ENCODE results near the gene XRCC6.
A peak's percentile ranks its signal among the peaks of the same experiment; 100 is the strongest.
"Not testable (repeated sequence)": the region's sequence is repeated elsewhere in the genome, so short reads cannot be mapped to it uniquely, and the experiment has no call there.

The XRCC6 gene

DNA sequence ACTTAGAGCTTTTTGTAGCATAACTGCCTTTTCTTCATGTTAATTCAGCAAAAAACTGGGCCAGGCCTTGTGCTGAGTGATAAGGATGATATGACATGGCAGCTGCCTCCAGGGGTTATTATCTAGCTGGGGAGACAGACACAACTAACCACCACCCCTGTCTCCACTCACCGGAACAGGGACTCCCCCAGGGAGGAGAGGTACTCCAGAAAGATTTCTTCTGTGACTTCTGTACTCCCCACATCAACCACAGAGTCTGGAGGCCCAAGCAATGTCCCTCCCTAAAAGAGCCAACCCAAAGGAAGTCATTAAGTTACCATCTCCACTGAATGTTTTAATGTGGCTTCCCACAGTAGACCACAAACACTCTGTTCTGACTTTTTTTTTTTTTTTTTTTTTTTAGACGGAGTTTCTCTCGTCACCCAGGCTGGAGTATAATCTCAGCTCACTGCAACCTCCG is 17.2 kb upstream of the XRCC6 start:
- Histone ChIP-seq H3K4me3 (ENCODE audit: low read length) (no peak overlapping the region), H3K4me1 (ENCODE audit: control insufficient read depth, insufficient read depth, low read length) (no peaks in the 10 kb centered on the region), H3K36me3 (ENCODE audit: control insufficient read depth, insufficient read depth, low read length) (peaks cover 7% of the 10 kb centered on the region), H3K9ac (ENCODE audit: low read length) (no peak overlapping the region), H3K9me3 (ENCODE audit: control insufficient read depth, low read length) (no peaks in the 10 kb centered on the region), H3K27me3 (ENCODE audit: control insufficient read depth, insufficient read depth, low read length) (no peaks in the 10 kb centered on the region)

DNA sequence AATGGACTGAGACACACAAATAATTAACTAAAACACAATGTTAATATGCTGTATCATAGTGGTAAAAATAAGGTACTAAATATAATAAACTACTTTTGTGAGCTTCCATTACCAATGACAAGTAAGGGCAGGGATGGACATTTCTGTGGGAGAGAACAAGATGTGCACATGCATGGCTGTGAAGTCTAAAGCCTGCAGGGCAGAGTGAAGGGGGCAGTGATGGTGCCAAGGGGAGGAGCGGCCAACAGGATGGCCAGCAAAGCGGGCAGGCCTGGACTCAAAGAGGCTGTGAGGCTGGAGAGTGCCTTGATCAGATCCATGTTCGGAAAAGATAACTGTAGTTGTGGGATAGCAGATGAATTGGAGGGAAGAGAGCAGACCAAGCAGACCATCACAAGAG is 12.7 kb upstream of the XRCC6 start:
- Histone ChIP-seq H3K4me3 (ENCODE audit: low read length) (no peak overlapping the region), H3K4me1 (ENCODE audit: control insufficient read depth, insufficient read depth, low read length) (no peaks in the 10 kb centered on the region), H3K36me3 (ENCODE audit: control insufficient read depth, insufficient read depth, low read length) (no peaks in the 10 kb centered on the region), H3K27me3 (ENCODE audit: control insufficient read depth, insufficient read depth, low read length) (no peaks in the 10 kb centered on the region), H3K9me3 (ENCODE audit: control insufficient read depth, low read length) (no peaks in the 10 kb centered on the region), H3K9ac (ENCODE audit: low read length) (no peak overlapping the region)

DNA sequence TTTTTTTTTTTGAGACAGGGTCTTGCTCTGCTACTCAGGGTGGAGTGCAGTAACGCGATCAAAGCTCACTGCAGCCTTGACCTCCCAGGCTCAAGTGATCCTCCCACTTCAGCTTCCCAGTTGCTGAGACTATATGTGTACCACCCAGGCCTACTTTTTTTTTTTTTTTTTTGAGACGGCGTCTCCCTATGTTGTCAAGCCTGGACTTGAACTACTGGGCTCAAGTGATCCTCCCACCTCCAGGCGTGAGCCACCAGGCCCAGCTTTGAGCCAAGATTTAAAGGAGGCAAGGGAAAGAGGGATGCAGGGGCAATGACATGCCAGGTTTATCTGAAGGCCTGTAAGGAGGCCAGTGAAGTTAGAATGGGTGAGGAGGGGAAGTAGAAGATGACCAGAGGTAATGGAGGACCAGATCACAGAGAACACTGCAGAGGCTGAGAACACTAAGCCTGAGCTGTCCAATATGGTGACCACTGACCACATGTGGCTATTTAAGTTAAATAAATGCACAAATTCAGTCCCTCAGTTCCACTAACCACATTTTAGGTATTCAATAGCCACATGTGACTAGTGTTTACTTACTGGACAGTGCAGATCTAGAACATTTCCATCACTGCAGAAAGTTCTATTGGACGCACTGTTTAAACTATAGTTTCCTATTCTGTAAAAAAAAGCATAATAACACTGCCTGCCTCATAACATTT is 8.3 kb upstream of the XRCC6 start:
- no peak overlapping the region for H3K9ac ChIP-seq (ENCODE audit: low read length)
- H3K36me3 ChIP-seq (ENCODE audit: control insufficient read depth, insufficient read depth, low read length): no peaks in the 10 kb centered on the region
- H3K9me3 ChIP-seq (ENCODE audit: control insufficient read depth, low read length): no peaks in the 10 kb centered on the region
- no peaks in the 10 kb centered on the region for H3K4me1 ChIP-seq (ENCODE audit: control insufficient read depth, insufficient read depth, low read length)
- H3K4me3 ChIP-seq (ENCODE audit: low read length): no peak overlapping the region
- no peaks in the 10 kb centered on the region for H3K27me3 ChIP-seq (ENCODE audit: control insufficient read depth, insufficient read depth, low read length)

DNA sequence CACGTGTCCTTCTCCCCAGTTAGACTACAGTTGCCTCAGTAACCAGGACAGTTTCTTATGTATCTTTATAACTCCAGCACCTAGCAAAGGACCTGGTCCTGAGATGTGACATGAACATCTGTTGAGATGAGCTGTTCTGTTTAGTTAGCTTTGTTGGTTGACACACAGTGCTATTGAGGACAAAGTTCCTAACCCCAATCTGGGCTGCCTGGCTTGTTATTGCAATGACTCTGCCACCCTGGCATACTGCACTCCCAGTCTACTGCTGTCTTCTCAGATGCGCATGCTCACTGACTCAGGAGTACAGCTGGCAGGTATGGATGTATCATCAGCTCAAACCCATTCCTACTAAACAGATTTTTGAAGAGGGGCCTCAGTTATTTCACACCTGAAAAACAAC is 7.6 kb upstream of the XRCC6 start:
- Histone ChIP-seq H3K4me1 (ENCODE audit: control insufficient read depth, insufficient read depth, low read length) (peaks cover 3% of the 10 kb centered on the region), H3K4me3 (ENCODE audit: low read length) (no peak overlapping the region), H3K27me3 (ENCODE audit: control insufficient read depth, insufficient read depth, low read length) (no peaks in the 10 kb centered on the region), H3K9ac (ENCODE audit: low read length) (no peak overlapping the region), H3K36me3 (ENCODE audit: control insufficient read depth, insufficient read depth, low read length) (no peaks in the 10 kb centered on the region), H3K9me3 (ENCODE audit: control insufficient read depth, low read length) (no peaks in the 10 kb centered on the region)

DNA sequence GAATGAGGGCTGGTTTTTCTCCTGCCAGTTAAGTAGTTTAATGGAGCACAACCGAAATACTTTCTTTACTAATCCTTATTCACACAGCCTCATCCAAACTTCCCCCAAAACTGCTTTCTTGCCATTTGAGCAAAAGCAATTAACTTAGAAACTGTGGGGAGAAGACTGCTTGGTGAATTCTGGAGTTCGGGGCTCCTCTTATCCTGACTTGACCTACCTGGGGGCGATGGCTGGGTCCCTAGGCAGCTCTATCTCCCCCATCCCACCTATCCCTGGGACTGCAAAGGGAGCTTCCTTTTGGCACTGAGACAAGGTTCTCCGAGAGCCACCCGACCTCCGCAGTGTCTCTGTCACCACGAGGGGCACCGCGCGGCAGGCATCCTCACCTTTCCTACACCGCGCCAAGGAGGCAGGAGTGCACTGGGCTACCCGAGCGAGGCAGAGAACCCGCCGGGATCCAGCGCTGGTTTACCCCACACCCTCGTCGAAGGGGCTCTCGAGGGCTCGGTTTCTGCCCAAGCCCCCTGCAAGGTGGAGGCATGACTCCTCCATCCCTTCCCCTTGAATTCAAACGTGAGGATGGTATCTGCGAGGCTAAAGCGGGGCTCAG is 1.0 kb upstream of the XRCC6 start:
- H3K4me1 ChIP-seq (ENCODE audit: control insufficient read depth, insufficient read depth, low read length): peaks cover 26% of the 10 kb centered on the region
- no peaks in the 10 kb centered on the region for H3K36me3 ChIP-seq (ENCODE audit: control insufficient read depth, insufficient read depth, low read length)
- H3K9ac ChIP-seq (ENCODE audit: low read length): peak overlapping the region; percentile 94
- H3K27me3 ChIP-seq (ENCODE audit: control insufficient read depth, insufficient read depth, low read length): no peaks in the 10 kb centered on the region
- no peaks in the 10 kb centered on the region for H3K9me3 ChIP-seq (ENCODE audit: control insufficient read depth, low read length)
- peak overlapping the region; percentile 95 for H3K4me3 ChIP-seq (ENCODE audit: low read length)

DNA sequence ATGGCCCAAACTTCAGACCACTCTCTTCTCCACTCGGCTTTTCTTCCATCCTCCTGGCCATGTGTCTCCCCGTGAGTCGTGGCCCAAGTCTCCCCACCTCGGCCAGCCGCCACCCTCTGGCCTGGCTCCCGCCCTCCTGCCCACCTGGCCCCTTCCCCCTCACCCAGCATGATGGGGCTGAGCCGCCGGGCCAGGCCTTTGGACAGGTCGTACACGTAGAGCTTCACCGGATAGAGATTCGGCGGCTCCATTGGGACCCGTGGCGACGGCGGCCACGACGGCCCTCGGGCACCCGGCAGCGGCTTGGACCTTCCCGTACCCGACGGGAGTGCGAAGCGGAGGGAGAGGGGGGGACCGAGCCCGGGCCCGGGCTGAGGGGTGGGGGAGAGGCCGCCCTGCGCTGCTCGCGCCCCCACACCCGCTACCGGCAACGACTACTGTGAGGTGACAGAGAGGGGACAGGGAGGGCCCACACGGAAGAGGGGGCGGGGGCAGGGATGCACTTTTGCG is 451 bp upstream of the XRCC6 start, which contains the start of gene DESI1:
Gene DESI1 (minus strand): TSS at position 455 of the 510 bp plus-strand sequence. CDS start 204 bp downstream, at position 251.
- H3K9me3 ChIP-seq (ENCODE audit: control insufficient read depth, low read length): no peaks in the 10 kb centered on the region
- no peaks in the 10 kb centered on the region for H3K36me3 ChIP-seq (ENCODE audit: control insufficient read depth, insufficient read depth, low read length)
- peak within 1 kb of the TSS; percentile 95 for H3K4me3 ChIP-seq (ENCODE audit: low read length)
- H3K9ac ChIP-seq (ENCODE audit: low read length): peak within 1 kb of the TSS; percentile 94
- peaks cover 26% of the 10 kb centered on the region for H3K4me1 ChIP-seq (ENCODE audit: control insufficient read depth, insufficient read depth, low read length)
- no peaks in the 10 kb centered on the region for H3K27me3 ChIP-seq (ENCODE audit: control insufficient read depth, insufficient read depth, low read length)

DNA sequence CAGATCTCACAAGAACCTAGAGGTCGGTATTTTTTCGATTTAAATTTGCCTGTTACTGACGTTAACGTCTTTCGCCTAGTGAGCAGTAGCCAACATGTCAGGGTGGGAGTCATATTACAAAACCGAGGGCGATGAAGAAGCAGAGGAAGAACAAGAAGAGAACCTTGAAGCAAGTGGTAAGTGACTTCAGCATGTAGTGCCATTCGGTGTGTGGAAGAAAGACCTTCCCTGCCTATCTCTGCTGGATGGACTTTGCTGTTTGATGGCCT is 750 bp downstream of the XRCC6 start:
- Histone ChIP-seq H3K27me3 (ENCODE audit: control insufficient read depth, insufficient read depth, low read length) (no peaks in the 10 kb centered on the region), H3K4me1 (ENCODE audit: control insufficient read depth, insufficient read depth, low read length) (peaks cover 26% of the 10 kb centered on the region), H3K4me3 (ENCODE audit: low read length) (peak overlapping the region; percentile 95), H3K36me3 (ENCODE audit: control insufficient read depth, insufficient read depth, low read length) (no peaks in the 10 kb centered on the region), H3K9ac (ENCODE audit: low read length) (peak overlapping the region; percentile 90), H3K9me3 (ENCODE audit: control insufficient read depth, low read length) (no peaks in the 10 kb centered on the region)

DNA sequence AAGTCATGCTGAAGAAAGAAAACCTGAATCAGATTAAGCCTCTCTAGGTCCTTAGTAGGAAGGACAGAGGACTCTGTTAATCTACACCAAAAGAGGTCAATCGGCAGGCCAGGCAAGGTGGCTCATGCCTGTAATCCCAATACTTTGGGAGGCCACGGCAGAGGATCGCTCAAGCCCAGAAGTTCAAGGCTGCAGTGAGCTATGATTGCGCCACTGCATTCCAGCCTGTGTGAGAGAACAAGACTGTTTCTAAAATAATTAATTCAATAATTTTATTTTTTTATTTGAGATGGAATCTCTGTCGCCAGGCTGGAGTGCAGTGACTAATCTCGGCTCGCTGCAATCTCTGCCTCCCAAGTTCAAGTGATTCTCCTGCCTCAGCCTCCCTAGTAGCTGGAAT is 4.5 kb downstream of the XRCC6 start:
- peaks cover 7% of the 10 kb centered on the region for H3K4me1 ChIP-seq (ENCODE audit: control insufficient read depth, insufficient read depth, low read length)
- no peaks in the 10 kb centered on the region for H3K9me3 ChIP-seq (ENCODE audit: control insufficient read depth, low read length)
- no peaks in the 10 kb centered on the region for H3K27me3 ChIP-seq (ENCODE audit: control insufficient read depth, insufficient read depth, low read length)
- no peak overlapping the region for H3K4me3 ChIP-seq (ENCODE audit: low read length)
- H3K9ac ChIP-seq (ENCODE audit: low read length): no peak overlapping the region
- peaks cover 5% of the 10 kb centered on the region for H3K36me3 ChIP-seq (ENCODE audit: control insufficient read depth, insufficient read depth, low read length)

DNA sequence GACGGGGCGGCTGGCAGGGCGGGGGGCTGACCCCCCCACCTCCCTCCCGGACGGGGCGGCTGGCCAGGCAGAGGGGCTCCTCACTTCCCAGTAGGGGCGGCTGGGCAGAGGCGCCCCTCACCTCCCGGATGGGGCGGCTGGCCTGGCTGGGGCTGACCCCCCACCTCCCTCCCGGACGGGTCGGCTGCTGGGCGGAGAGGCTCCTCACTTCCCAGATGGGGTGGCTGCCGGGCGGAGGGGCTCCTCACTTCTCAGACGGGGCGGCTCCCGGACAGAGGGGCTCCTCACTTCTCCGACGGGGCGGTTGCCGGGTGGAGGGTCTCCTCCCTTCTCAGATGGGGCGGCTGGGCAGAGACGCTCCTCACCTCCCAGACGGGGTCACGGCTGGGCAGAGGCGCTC is 10.0 kb downstream of the XRCC6 start:
- not testable (repeated sequence) for H3K4me3 ChIP-seq (ENCODE audit: low read length); H3K27me3 ChIP-seq (ENCODE audit: control insufficient read depth, insufficient read depth, low read length); H3K9ac ChIP-seq (ENCODE audit: low read length); H3K4me1 ChIP-seq (ENCODE audit: control insufficient read depth, insufficient read depth, low read length); H3K9me3 ChIP-seq (ENCODE audit: control insufficient read depth, low read length)
- peaks cover 11% of the 10 kb centered on the region for H3K36me3 ChIP-seq (ENCODE audit: control insufficient read depth, insufficient read depth, low read length)

DNA sequence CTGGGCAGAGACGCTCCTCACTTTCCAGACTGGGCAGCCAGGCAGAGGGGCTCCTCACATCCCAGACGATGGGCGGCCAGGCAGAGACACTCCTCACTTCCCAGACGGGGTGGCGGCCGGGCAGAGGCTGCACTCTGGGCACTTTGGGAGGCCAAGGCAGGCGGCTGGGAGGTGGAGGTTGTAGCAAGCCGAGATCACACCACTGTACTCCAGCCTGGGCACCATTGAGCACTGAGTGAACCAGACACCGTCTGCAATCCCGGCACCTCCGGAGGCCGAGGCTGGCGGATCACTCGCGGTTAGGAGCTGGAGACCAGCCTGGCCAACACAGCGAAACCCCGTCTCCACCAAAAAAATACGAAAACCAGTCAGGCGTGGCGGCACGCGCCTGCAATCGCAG is 10.5 kb downstream of the XRCC6 start:
- H3K4me1 ChIP-seq (ENCODE audit: control insufficient read depth, insufficient read depth, low read length): not testable (repeated sequence)
- peaks cover 15% of the 10 kb centered on the region for H3K36me3 ChIP-seq (ENCODE audit: control insufficient read depth, insufficient read depth, low read length)

DNA sequence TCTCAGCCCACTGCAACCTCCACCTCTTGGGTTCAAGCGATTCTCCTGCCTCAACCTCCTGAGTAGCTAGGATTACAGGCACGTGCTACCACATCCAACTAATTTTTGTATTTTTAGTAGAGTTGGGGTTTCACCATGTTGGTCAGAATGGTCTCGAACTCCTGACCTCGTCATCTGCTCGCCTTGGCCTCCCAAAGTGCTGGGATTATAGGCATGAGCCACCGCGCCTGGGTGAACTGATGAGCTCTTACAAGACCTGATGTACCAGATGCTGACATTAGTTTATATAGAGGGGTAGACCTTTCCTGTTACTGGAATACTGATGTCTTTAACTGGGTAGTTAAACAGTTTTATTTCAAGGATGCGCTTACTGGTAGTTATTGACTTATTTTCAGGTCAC is 13.5 kb downstream of the XRCC6 start:
- H3K9ac ChIP-seq (ENCODE audit: low read length); H3K27me3 ChIP-seq (ENCODE audit: control insufficient read depth, insufficient read depth, low read length): not testable (repeated sequence)

More for the DNA sequence above, 10.5 kb downstream of the XRCC6 start:
- H3K27me3 ChIP-seq (ENCODE audit: control insufficient read depth, insufficient read depth, low read length); H3K9ac ChIP-seq (ENCODE audit: low read length); H3K4me3 ChIP-seq (ENCODE audit: low read length); H3K9me3 ChIP-seq (ENCODE audit: control insufficient read depth, low read length): not testable (repeated sequence)

DNA sequence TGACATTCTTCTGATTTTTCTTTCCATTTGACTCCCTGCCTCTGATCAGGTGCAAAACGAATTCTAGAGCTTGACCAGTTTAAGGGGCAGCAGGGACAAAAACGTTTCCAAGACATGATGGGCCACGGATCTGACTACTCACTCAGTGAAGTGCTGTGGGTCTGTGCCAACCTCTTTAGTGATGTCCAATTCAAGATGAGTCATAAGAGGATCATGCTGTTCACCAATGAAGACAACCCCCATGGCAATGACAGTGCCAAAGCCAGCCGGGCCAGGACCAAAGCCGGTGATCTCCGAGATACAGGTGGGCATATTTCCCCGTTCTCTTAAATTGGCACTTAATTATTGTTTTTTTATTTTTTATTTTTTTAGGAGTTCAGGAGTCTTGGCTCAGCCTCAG is 15.4 kb downstream of the XRCC6 start:
- H3K9me3 ChIP-seq (ENCODE audit: control insufficient read depth, low read length): no peaks in the 10 kb centered on the region
- H3K4me1 ChIP-seq (ENCODE audit: control insufficient read depth, insufficient read depth, low read length): no peaks in the 10 kb centered on the region
- no peaks in the 10 kb centered on the region for H3K27me3 ChIP-seq (ENCODE audit: control insufficient read depth, insufficient read depth, low read length)
- peaks cover 18% of the 10 kb centered on the region for H3K36me3 ChIP-seq (ENCODE audit: control insufficient read depth, insufficient read depth, low read length)
- no peak overlapping the region for H3K4me3 ChIP-seq (ENCODE audit: low read length)
- no peak overlapping the region for H3K9ac ChIP-seq (ENCODE audit: low read length)

More for the DNA sequence above, 13.5 kb downstream of the XRCC6 start:
- not testable (repeated sequence) for H3K4me1 ChIP-seq (ENCODE audit: control insufficient read depth, insufficient read depth, low read length); H3K4me3 ChIP-seq (ENCODE audit: low read length); H3K9me3 ChIP-seq (ENCODE audit: control insufficient read depth, low read length)
- peaks cover 18% of the 10 kb centered on the region for H3K36me3 ChIP-seq (ENCODE audit: control insufficient read depth, insufficient read depth, low read length)
